ENCODE results near the gene QSOX1.
"Not testable (repeated sequence)": the region's sequence is repeated elsewhere in the genome, so short reads cannot be mapped to it uniquely, and the experiment has no call there.

The QSOX1 gene

GRCh38 chr1:180201451-180202200 lies 47.0 kb downstream of the QSOX1 start:
- H3K27ac ChIP-seq (ENCODE audit: low read depth, low read length) = no peak overlapping the region
- no peaks in the 10 kb centered on the region for H3K27me3 ChIP-seq (ENCODE audit: control insufficient read depth, insufficient read depth, low read length)
- no peaks in the 10 kb centered on the region for H3K9me3 ChIP-seq (ENCODE audit: control insufficient read depth, insufficient read depth, low read depth, low read length)
- no peaks in the 10 kb centered on the region for H3K4me1 ChIP-seq (ENCODE audit: control insufficient read depth, insufficient read depth, low read length)
- H3K36me3 ChIP-seq (ENCODE audit: control insufficient read depth, insufficient read depth, low read length) = peaks cover 12% of the 10 kb centered on the region
- H3K9ac ChIP-seq (ENCODE audit: low read length) = no peak overlapping the region
- H3K4me3 ChIP-seq (ENCODE audit: low read depth, low read length) = no peak overlapping the region

- not testable (repeated sequence) for H3K9me3 ChIP-seq (ENCODE audit: control insufficient read depth, insufficient read depth, low read depth, low read length); H3K36me3 ChIP-seq (ENCODE audit: control insufficient read depth, insufficient read depth, low read length); H3K4me3 ChIP-seq (ENCODE audit: low read depth, low read length); H3K27me3 ChIP-seq (ENCODE audit: control insufficient read depth, insufficient read depth, low read length); H3K9ac ChIP-seq (ENCODE audit: low read length); H3K4me1 ChIP-seq (ENCODE audit: control insufficient read depth, insufficient read depth, low read length); H3K27ac ChIP-seq (ENCODE audit: low read depth, low read length)
Observed at GRCh38 chr1:180202588-180202987, 47.9 kb downstream of the QSOX1 start.

- Histone ChIP-seq H3K4me1 (ENCODE audit: control insufficient read depth, insufficient read depth, low read length) (no peaks in the 10 kb centered on the region), H3K27me3 (ENCODE audit: control insufficient read depth, insufficient read depth, low read length) (no peaks in the 10 kb centered on the region), H3K9me3 (ENCODE audit: control insufficient read depth, insufficient read depth, low read depth, low read length) (no peaks in the 10 kb centered on the region), H3K9ac (ENCODE audit: low read length) (no peak overlapping the region), H3K36me3 (ENCODE audit: control insufficient read depth, insufficient read depth, low read length) (no peaks in the 10 kb centered on the region), H3K27ac (ENCODE audit: low read depth, low read length) (no peak overlapping the region), H3K4me3 (ENCODE audit: low read depth, low read length) (no peak overlapping the region)
Observed at GRCh38 chr1:180204231-180204630, 49.6 kb downstream of the QSOX1 start.

- no peak overlapping the region for H3K4me3 ChIP-seq (ENCODE audit: low read depth, low read length)
- H3K9me3 ChIP-seq (ENCODE audit: control insufficient read depth, insufficient read depth, low read depth, low read length) = no peaks in the 10 kb centered on the region
- H3K9ac ChIP-seq (ENCODE audit: low read length) = no peak overlapping the region
- peaks cover 1% of the 10 kb centered on the region; the same call in 1 of the 2 replicates for H3K27me3 ChIP-seq (ENCODE audit: control insufficient read depth, insufficient read depth, low read length)
- no peaks in the 10 kb centered on the region for H3K4me1 ChIP-seq (ENCODE audit: control insufficient read depth, insufficient read depth, low read length)
- H3K36me3 ChIP-seq (ENCODE audit: control insufficient read depth, insufficient read depth, low read length) = no peaks in the 10 kb centered on the region
- no peak overlapping the region for H3K27ac ChIP-seq (ENCODE audit: low read depth, low read length)
Observed at GRCh38 chr1:180206581-180206980, 51.9 kb downstream of the QSOX1 start.

GRCh38 chr1:180208264-180208663 lies 53.6 kb downstream of the QSOX1 start:
- H3K4me1 ChIP-seq (ENCODE audit: control insufficient read depth, insufficient read depth, low read length) = no peaks in the 10 kb centered on the region
- no peak overlapping the region for H3K27ac ChIP-seq (ENCODE audit: low read depth, low read length)
- no peaks in the 10 kb centered on the region for H3K36me3 ChIP-seq (ENCODE audit: control insufficient read depth, insufficient read depth, low read length)
- H3K9ac ChIP-seq (ENCODE audit: low read length) = no peak overlapping the region
- H3K4me3 ChIP-seq (ENCODE audit: low read depth, low read length) = no peak overlapping the region
- no peaks in the 10 kb centered on the region for H3K9me3 ChIP-seq (ENCODE audit: control insufficient read depth, insufficient read depth, low read depth, low read length)
- peaks cover 4% of the 10 kb centered on the region; the same call in 1 of the 2 replicates for H3K27me3 ChIP-seq (ENCODE audit: control insufficient read depth, insufficient read depth, low read length)

GRCh38 chr1:180210008-180210620 lies 55.4 kb downstream of the QSOX1 start:
- H3K4me1 ChIP-seq (ENCODE audit: control insufficient read depth, insufficient read depth, low read length) = no peaks in the 10 kb centered on the region
- H3K4me3 ChIP-seq (ENCODE audit: low read depth, low read length) = no peak overlapping the region
- no peak overlapping the region for H3K27ac ChIP-seq (ENCODE audit: low read depth, low read length)
- H3K36me3 ChIP-seq (ENCODE audit: control insufficient read depth, insufficient read depth, low read length) = no peaks in the 10 kb centered on the region
- H3K27me3 ChIP-seq (ENCODE audit: control insufficient read depth, insufficient read depth, low read length) = peaks cover 4% of the 10 kb centered on the region; the same call in 1 of the 2 replicates
- H3K9me3 ChIP-seq (ENCODE audit: control insufficient read depth, insufficient read depth, low read depth, low read length) = no peaks in the 10 kb centered on the region
- no peak overlapping the region for H3K9ac ChIP-seq (ENCODE audit: low read length)

GRCh38 chr1:180211156-180211859 lies 56.6 kb downstream of the QSOX1 start:
- Histone ChIP-seq H3K4me3 (ENCODE audit: low read depth, low read length) (no peak overlapping the region), H3K27ac (ENCODE audit: low read depth, low read length) (no peak overlapping the region), H3K4me1 (ENCODE audit: control insufficient read depth, insufficient read depth, low read length) (no peaks in the 10 kb centered on the region), H3K9me3 (ENCODE audit: control insufficient read depth, insufficient read depth, low read depth, low read length) (no peaks in the 10 kb centered on the region), H3K27me3 (ENCODE audit: control insufficient read depth, insufficient read depth, low read length) (peaks cover 4% of the 10 kb centered on the region; the same call in 1 of the 2 replicates), H3K9ac (ENCODE audit: low read length) (no peak overlapping the region), H3K36me3 (ENCODE audit: control insufficient read depth, insufficient read depth, low read length) (no peaks in the 10 kb centered on the region)

- Histone ChIP-seq H3K27me3 (ENCODE audit: control insufficient read depth, insufficient read depth, low read length) (peaks cover 4% of the 10 kb centered on the region; the same call in 1 of the 2 replicates), H3K4me1 (ENCODE audit: control insufficient read depth, insufficient read depth, low read length) (no peaks in the 10 kb centered on the region), H3K36me3 (ENCODE audit: control insufficient read depth, insufficient read depth, low read length) (no peaks in the 10 kb centered on the region), H3K9me3 (ENCODE audit: control insufficient read depth, insufficient read depth, low read depth, low read length) (no peaks in the 10 kb centered on the region), H3K4me3 (ENCODE audit: low read depth, low read length) (no peak overlapping the region), H3K27ac (ENCODE audit: low read depth, low read length) (no peak overlapping the region), H3K9ac (ENCODE audit: low read length) (no peak overlapping the region)
Observed at GRCh38 chr1:180211860-180212229, 57.2 kb downstream of the QSOX1 start.

GRCh38 chr1:180213401-180214170 lies 58.9 kb downstream of the QSOX1 start:
- Histone ChIP-seq H3K9ac (ENCODE audit: low read length) (no peak overlapping the region), H3K4me3 (ENCODE audit: low read depth, low read length) (no peak overlapping the region), H3K4me1 (ENCODE audit: control insufficient read depth, insufficient read depth, low read length) (no peaks in the 10 kb centered on the region), H3K9me3 (ENCODE audit: control insufficient read depth, insufficient read depth, low read depth, low read length) (no peaks in the 10 kb centered on the region), H3K36me3 (ENCODE audit: control insufficient read depth, insufficient read depth, low read length) (no peaks in the 10 kb centered on the region), H3K27me3 (ENCODE audit: control insufficient read depth, insufficient read depth, low read length) (peaks cover 4% of the 10 kb centered on the region; the same call in 1 of the 2 replicates), H3K27ac (ENCODE audit: low read depth, low read length) (no peak overlapping the region)

GRCh38 chr1:180215856-180216625 lies 61.4 kb downstream of the QSOX1 start:
- Histone ChIP-seq H3K9ac (ENCODE audit: low read length) (no peak overlapping the region), H3K9me3 (ENCODE audit: control insufficient read depth, insufficient read depth, low read depth, low read length) (no peaks in the 10 kb centered on the region), H3K4me1 (ENCODE audit: control insufficient read depth, insufficient read depth, low read length) (no peaks in the 10 kb centered on the region)

More at GRCh38 chr1:180215856-180216625, 61.4 kb downstream of the QSOX1 start:
- Histone ChIP-seq H3K27ac (ENCODE audit: low read depth, low read length) (no peak overlapping the region), H3K4me3 (ENCODE audit: low read depth, low read length) (no peak overlapping the region), H3K36me3 (ENCODE audit: control insufficient read depth, insufficient read depth, low read length) (no peaks in the 10 kb centered on the region), H3K27me3 (ENCODE audit: control insufficient read depth, insufficient read depth, low read length) (peaks cover 20% of the 10 kb centered on the region)

All from HUES6 (cell line).